Right lobe of liver (tissue), 6 donors: Measurements from ENCODE around the gene ABHD12B. TPM values are rescaled to one million over a fixed set of nuclear protein-coding genes. Genes with fewer than 3 reads are reported as not detected.
A peak's percentile ranks its signal among the peaks of the same experiment; 100 is the strongest.

Experiments
- ATAC-seq, 4 donors: fragments of 200-7000 bp; cut with Tn5 transposase; one replicate each; pipeline ENCODE4 v1.9.1; 2020; ENCODE audit warnings: mild to moderate bottlenecking in 4 of 4, moderate library complexity in 4 of 4
- DNase-seq, 3 donors: peaks; one replicate each; pipeline ENCODE4 v3.0.0-alpha.2; 2020
- H3K27ac ChIP-seq, 3 donors: fragments of 200-600 bp; one replicate each; pipeline ENCODE4 v1.8.0; 2022
- H3K27me3 ChIP-seq, 2 donors: fragments of 200-600 bp; one replicate each; pipeline ENCODE4 v1.8.0; 2022
- H3K36me3 ChIP-seq, 4 donors: fragments of 200-600 bp; sonication (generic) in 1 of 4; one replicate each; pipeline versions ENCODE4 v1.5.1 to v1.8.0; 2017 to 2022; ENCODE audit warnings: control low read depth in 1 of 4
- H3K4me1 ChIP-seq, 4 donors: fragments of 200-600 bp; sonication (generic) in 1 of 4; one replicate each; pipeline versions ENCODE4 v1.5.1 to v1.8.0; 2017 to 2022; ENCODE audit warnings: control low read depth in 1 of 4
- H3K4me3 ChIP-seq, 3 donors: fragments of 200-600 bp; one replicate each; pipeline ENCODE4 v1.8.0; 2022
- H3K9me3 ChIP-seq, 4 donors: fragments of 200-600 bp; sonication (generic) in 1 of 4; one replicate each; pipeline versions ENCODE4 v1.5.1 to v1.8.0; 2017 to 2022; ENCODE audit warnings: control low read depth in 1 of 4
- CTCF ChIP-seq, 4 donors: fragments of 200-600 bp in 3 of 4; fragments of 450-650 bp in 1 of 4; IDR thresholded peaks; one replicate each; pipeline versions ENCODE4 v1.5.1 to v1.8.0; 2016 to 2022; ENCODE audit warnings: antibody characterized with exemption in 4 of 4, mild to moderate bottlenecking in 2 of 4
- POLR2A ChIP-seq: fragments of 450-650 bp; IDR thresholded peaks from one replicate; pipeline ENCODE4 v1.6.1; 2017; ENCODE audit warnings: antibody characterized with exemption, mild to moderate bottlenecking
- WGBS: methylation state at CpG from one replicate; pipeline ENCODE4 v1.1.6; 2018; ENCODE audit warnings: low coverage, low lambda C conversion rate; ENCODE audit not compliant: insufficient coverage; ENCODE audit errors: missing lambda C conversion rate; 5-methylcytosine and 5-hydroxymethylcytosine counted together
- intact Hi-C, 2 donors: fragments of 100-400 bp; cut with DNase I; formaldehyde crosslinking; loops; one replicate each; pipeline versions ENCODE4 v1.11.2 to v1.14.1; 2022
- total RNA-seq, 6 experiments: library from RNA; depleted of rRNA in 2 of 6; stranded (reverse); fragments of >200 nt in 2 of 6; fragmentation: NEBNext Ultra II Directional in 3 of 6; extraction: Animal tissue kit (Norgen Biotek cat#: 25700) in 3 of 6; gene quantifications; one replicate each; pipeline versions ENCODE4 v1.1.0 to v1.2.4, GENCODE V29; 2016 to 2023
- donor health status: DM: no; HTN: yes; CAD: no.
- donor health status: DM: no; HTN: no; CAD: no.
- donor health status: DM: no; HTN: no; CAD: no.
- donor health status: DM: no; HTN: yes; CAD: no.
- donor health status: DM: no; HTN: yes; CAD: no.

The ABHD12B gene
- total RNA-seq, 6 experiments from 2014 or later: not detected

GRCh38 chr14:50837271-50837670, 34.6 kb upstream of the ABHD12B start:
- intact Hi-C loops: no loop called here
- Histone ChIP-seq H3K36me3 (no peaks in the 10 kb centered on the region), H3K27ac (no peak overlapping the region), H3K4me1 (peaks cover 0 to 25% (median 9%) of the 10 kb centered on the region in 4 donors), H3K27me3 (no peaks in the 10 kb centered on the region), H3K9me3 (no peaks in the 10 kb centered on the region), H3K4me3 (no peak overlapping the region)
- no peak for ATAC-seq
- no peak for DNase-seq
- TF ChIP-seq POLR2A (no peak), CTCF (IDR thresholded peaks at IDR 0.05) (no peak)
- WGBS: 89% methylated on average over 10 of the region's 10 CpGs

DNA sequence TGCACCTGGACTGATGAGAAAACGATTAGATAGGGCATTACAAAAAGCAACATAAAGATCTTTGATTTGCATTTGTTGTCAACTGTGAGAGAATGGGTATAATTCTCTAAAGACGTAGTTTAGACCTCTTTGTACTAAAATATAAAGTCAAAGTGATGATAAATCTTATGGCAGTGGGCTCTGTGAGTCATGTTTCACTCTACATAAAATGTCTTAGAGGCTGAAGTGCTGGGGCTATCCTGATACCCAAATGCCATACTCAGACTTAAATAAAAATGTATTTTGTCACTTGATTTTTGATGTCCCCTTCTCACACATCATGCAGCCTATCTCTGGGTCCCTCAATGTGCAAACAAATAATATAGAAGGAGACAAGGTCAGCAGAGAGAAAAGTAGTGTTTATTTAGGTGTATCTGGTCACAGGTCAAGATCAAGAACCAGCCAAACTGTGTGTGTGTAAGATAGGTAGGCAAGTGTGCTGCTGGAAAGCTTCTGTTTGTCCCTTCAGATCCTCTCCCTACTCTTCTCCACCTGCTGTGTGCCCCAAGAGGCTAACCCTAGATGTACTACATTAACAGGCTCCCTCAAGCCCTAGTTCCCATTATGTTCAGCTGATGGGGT, 33.9 kb upstream of the ABHD12B start:
- no peak for TF ChIP-seq POLR2A
- no peak for TF ChIP-seq CTCF (IDR thresholded peaks at IDR 0.05)
- intact Hi-C loops: no loop called here
- H3K4me1 ChIP-seq: peaks cover 0 to 25% (median 7%) of the 10 kb centered on the region in 4 donors

DNA sequence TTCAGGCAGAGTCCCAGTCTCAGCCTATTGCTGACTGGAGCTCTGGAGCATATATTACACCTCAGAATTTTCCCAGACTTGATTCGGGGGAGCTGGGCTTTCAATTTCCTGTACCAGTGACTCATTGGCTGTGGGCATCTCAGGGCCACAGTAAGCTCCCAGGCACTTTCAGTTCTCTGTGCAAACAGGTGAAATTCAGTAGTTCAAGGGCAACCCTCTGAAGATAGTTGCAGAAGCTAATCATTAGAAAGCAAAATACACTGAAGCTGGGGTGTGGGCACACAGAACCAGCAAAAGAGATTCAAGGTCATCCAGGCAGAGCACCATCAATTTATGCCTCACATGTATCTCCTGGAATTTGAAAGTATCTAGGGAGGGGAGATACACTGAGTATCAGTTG, 32.8 kb upstream of the ABHD12B start:
- TF ChIP-seq POLR2A: no peak
- TF ChIP-seq CTCF (IDR thresholded peaks at IDR 0.05): no peak
- no CpG with 5 or more reads among the region's 1 CpG for WGBS
- DNase-seq (no peak), ATAC-seq (peak in 1 of 4 donors; percentile 57)
- Histone ChIP-seq H3K36me3 (no peaks in the 10 kb centered on the region), H3K4me1 (peaks cover 0 to 14% (median 6%) of the 10 kb centered on the region in 4 donors), H3K27me3 (no peaks in the 10 kb centered on the region), H3K4me3 (no peak overlapping the region), H3K27ac (no peak overlapping the region), H3K9me3 (no peaks in the 10 kb centered on the region)
- intact Hi-C loops: no loop called here

More for the DNA sequence above, 33.9 kb upstream of the ABHD12B start:
- H3K36me3 ChIP-seq: no peaks in the 10 kb centered on the region
- H3K4me3 ChIP-seq: no peak overlapping the region
- H3K9me3 ChIP-seq: no peaks in the 10 kb centered on the region
- no peak for DNase-seq
- H3K27me3 ChIP-seq: no peaks in the 10 kb centered on the region
- no peak overlapping the region for H3K27ac ChIP-seq
- no peak for ATAC-seq
- WGBS: 74% methylated on average over 2 of the region's 2 CpGs

GRCh38 chr14:50839691-50840090, 32.2 kb upstream of the ABHD12B start:
- Histone ChIP-seq H3K9me3 (no peaks in the 10 kb centered on the region), H3K36me3 (no peaks in the 10 kb centered on the region), H3K27me3 (no peaks in the 10 kb centered on the region), H3K4me3 (no peak overlapping the region), H3K4me1 (peaks cover 0 to 7% (median 2%) of the 10 kb centered on the region in 4 donors), H3K27ac (no peak overlapping the region)
- intact Hi-C loops: no loop called here
- ATAC-seq (no peak), DNase-seq (no peak)
- TF ChIP-seq POLR2A (no peak), CTCF (IDR thresholded peaks at IDR 0.05) (no peak)
- WGBS: 78% methylated on average over 5 of the region's 5 CpGs
